HepG2 (cell line): ENCODE results near the gene PFKM. TPM values are rescaled to one million over a fixed set of nuclear protein-coding genes. Genes with fewer than 3 reads are reported as not detected.

Experiments
- ARHGAP35 ChIP-seq: sonication (generic); formaldehyde crosslinking; IDR thresholded peaks from 2 replicates; pipeline ENCODE4 v1.9.0; 2022; ENCODE audit warnings: mild to moderate bottlenecking, inconsistent platforms, moderate library complexity, missing genetic modification reagents, borderline replicate concordance
- ATAD3A ChIP-seq: sonication (generic); formaldehyde crosslinking; IDR thresholded peaks from 2 replicates; pipeline ENCODE4 v1.4.0; 2020; ENCODE audit warnings: missing genetic modification reagents
- BRD4 ChIP-seq: sonication (generic); formaldehyde crosslinking; IDR thresholded peaks from 2 replicates; pipeline ENCODE4 v1.4.0; 2020; ENCODE audit warnings: missing genetic modification reagents
- DPF2 ChIP-seq: sonication (generic); formaldehyde crosslinking; IDR thresholded peaks from 2 replicates; pipeline ENCODE4 v1.4.0; 2020; ENCODE audit warnings: mild to moderate bottlenecking, low read depth, missing genetic modification reagents, borderline replicate concordance
- ELF3 ChIP-seq: IDR thresholded peaks from 2 replicates; pipeline ENCODE4 v1.6.1; 2016; ENCODE audit warnings: missing genetic modification reagents, missing compliant biosample characterization
- ERF ChIP-seq: IDR thresholded peaks from 2 replicates; pipeline ENCODE4 v1.6.1; 2018; ENCODE audit warnings: missing biosample characterization, missing genetic modification reagents
- GABPA ChIP-seq, 2 experiments: IDR thresholded peaks; 2 replicates each; pipeline ENCODE4 v1.6.1; 2011 to 2016; ENCODE audit warnings: low read depth in 2 of 2, low read length in 1 of 2, missing biosample characterization in 1 of 2, missing genetic modification characterization in 1 of 2
- HNRNPLL ChIP-seq: fragments of 200-400 bp; formaldehyde crosslinking; IDR thresholded peaks from 2 replicates; pipeline ENCODE4 v1.6.1; 2017; ENCODE audit warnings: mild to moderate bottlenecking, low read depth, low read length; ENCODE audit not compliant: poor library complexity, severe bottlenecking
- JDP2 ChIP-seq: sonication (generic); formaldehyde crosslinking; IDR thresholded peaks from 2 replicates; pipeline ENCODE4 v1.8.1; 2022; ENCODE audit warnings: missing genetic modification reagents, borderline replicate concordance
- KDM5A ChIP-seq: fragments of 200-600 bp; sonication (generic); IDR thresholded peaks from 2 replicates; pipeline ENCODE4 v1.7.0; 2018; ENCODE audit warnings: antibody characterized with exemption, mild to moderate bottlenecking, low read length, borderline replicate concordance
- NFYC ChIP-seq: IDR thresholded peaks from 2 replicates; pipeline ENCODE4 v1.6.1; 2016; ENCODE audit warnings: missing genetic modification reagents, missing compliant biosample characterization
- NONO ChIP-seq, 2 experiments: fragments of 450-650 bp in 1 of 2; sonication (generic) in 1 of 2; formaldehyde crosslinking in 1 of 2; IDR thresholded peaks in 1 of 2; conservative IDR thresholded peaks in 1 of 2; 2 replicates each; pipeline versions ENCODE4 v1.6.1 to v1.8.0; 2017 to 2022; ENCODE audit warnings: mild to moderate bottlenecking in 1 of 2, missing genetic modification reagents in 1 of 2, moderate library complexity in 1 of 2
- RFXANK ChIP-seq: IDR thresholded peaks from 2 replicates; pipeline ENCODE4 v1.6.1; 2016
- SAP130 ChIP-seq: IDR thresholded peaks from 2 replicates; pipeline ENCODE4 v1.6.1; 2016; ENCODE audit warnings: low read depth
- SIX1 ChIP-seq: sonication (generic); formaldehyde crosslinking; IDR thresholded peaks from 2 replicates; pipeline ENCODE4 v1.4.0; 2020; ENCODE audit warnings: missing genetic modification reagents, borderline replicate concordance
- SNRNP70 ChIP-seq: fragments of 200-400 bp; formaldehyde crosslinking; IDR thresholded peaks from 2 replicates; pipeline ENCODE4 v1.6.1; 2017; ENCODE audit warnings: mild to moderate bottlenecking, low read depth, low read length, moderate library complexity
- TCF7 ChIP-seq: sonication (generic); IDR thresholded peaks from 2 replicates; pipeline ENCODE4 v1.6.1; 2016; ENCODE audit warnings: antibody characterized with exemption, low read depth
- ZNF260 ChIP-seq: sonication (generic); formaldehyde crosslinking; IDR thresholded peaks from 2 replicates; pipeline ENCODE4 v1.4.0; 2020; ENCODE audit warnings: missing genetic modification reagents, low read depth, mild to moderate bottlenecking, borderline replicate concordance
- ZNF326 ChIP-seq: sonication (generic); formaldehyde crosslinking; IDR thresholded peaks from 2 replicates; pipeline ENCODE4 v1.4.0; 2020; ENCODE audit warnings: missing genetic modification reagents, borderline replicate concordance
- ZNF432 ChIP-seq: sonication (generic); formaldehyde crosslinking; IDR thresholded peaks from 2 replicates; pipeline ENCODE4 v1.5.0; 2020; ENCODE audit warnings: missing genetic modification reagents, mild to moderate bottlenecking, borderline replicate concordance
- ZNF615 ChIP-seq: sonication (generic); formaldehyde crosslinking; IDR thresholded peaks from 2 replicates; pipeline ENCODE4 v1.5.0; 2020; ENCODE audit warnings: mild to moderate bottlenecking, missing genetic modification reagents, borderline replicate concordance
- ZNF7 ChIP-seq: IDR thresholded peaks from 2 replicates; pipeline ENCODE4 v1.6.1; 2016; ENCODE audit warnings: missing biosample characterization, missing genetic modification reagents
- polyA plus RNA-seq, 8 experiments: library from polyadenylated mRNA; depleted of rRNA in 3 of 8; stranded (reverse) in 7 of 8; unstranded in 1 of 8; fragments of >200 nt; fragmentation: Illumina TruSeq in 4 of 8; extraction: Trizol in 4 of 8; gene quantifications; 2 replicates each; pipeline versions ENCODE4 v1.2.1 to v1.2.3, GENCODE V29; 2011 to 2016; ENCODE audit warnings: low read depth in 4 of 8, missing spikeins in 1 of 8, mixed read lengths in 1 of 8; ENCODE audit not compliant: insufficient read depth in 1 of 8
- total RNA-seq, 5 experiments: library from RNA; depleted of rRNA; stranded (reverse); fragments of >200 nt; fragmentation: Illumina TruSeq; extraction: Trizol; gene quantifications; 2 replicates each; pipeline ENCODE4 v1.2.3, GENCODE V29; 2016; ENCODE audit warnings: low read depth in 1 of 5
- TF ChIP-seq, protein P1 (sequence below): sonication (generic); formaldehyde crosslinking; IDR thresholded peaks from 2 replicates; pipeline ENCODE4 v1.5.0; 2020; ENCODE audit warnings: missing genetic modification reagents
- TF ChIP-seq, protein P2 (sequence below): IDR thresholded peaks from 2 replicates; pipeline ENCODE4 v1.6.1; 2016; ENCODE audit warnings: low read depth, borderline replicate concordance
- TF ChIP-seq, protein P3 (sequence below): sonication (generic); formaldehyde crosslinking; IDR thresholded peaks from 2 replicates; pipeline ENCODE4 v1.5.0; 2020; ENCODE audit warnings: missing genetic modification reagents, mild to moderate bottlenecking, borderline replicate concordance
- TF ChIP-seq, protein P4 (sequence below), 2 experiments: sonication (generic) in 1 of 2; formaldehyde crosslinking in 1 of 2; IDR thresholded peaks; 2 replicates each; pipeline versions ENCODE4 v1.4.0 to v1.6.1; 2018 to 2020; ENCODE audit warnings: missing genetic modification reagents in 2 of 2, borderline replicate concordance in 1 of 2, low read depth in 1 of 2, mild to moderate bottlenecking in 1 of 2, missing biosample characterization in 1 of 2
- TF ChIP-seq, protein P5 (sequence below): sonication (generic); formaldehyde crosslinking; IDR thresholded peaks from 2 replicates; pipeline ENCODE4 v1.4.0; 2020; ENCODE audit warnings: missing genetic modification reagents, borderline replicate concordance

PFKM gene
- total and polyA plus RNA-seq, 2 of the 13 experiments (the other 11 are each of a cell fraction or from before 2014, with no cell fraction given), result 1.9 to 2.4 TPM

DNA sequence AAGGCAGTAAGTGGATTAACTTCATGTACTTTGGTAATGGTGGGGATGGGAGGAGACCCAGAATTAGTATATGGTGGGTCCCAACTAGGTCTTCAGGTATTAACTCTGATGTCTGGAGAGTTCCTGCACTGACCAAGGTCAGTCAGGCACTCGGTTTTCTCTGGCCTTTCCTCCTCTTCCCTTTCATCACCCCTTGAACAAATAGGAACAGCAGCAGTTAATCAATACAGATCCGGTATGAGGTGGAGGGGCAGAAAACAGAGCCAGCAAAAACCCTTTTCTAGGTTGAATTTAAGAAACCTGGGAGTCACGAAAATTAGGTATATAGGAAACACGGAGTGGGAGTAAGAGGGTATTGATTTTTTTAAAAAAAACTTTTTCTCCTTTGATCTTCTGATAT, 4.0 kb downstream of the PFKM start (continued):
- TF ChIP-seq BRD4, result no peak
- TF ChIP-seq, protein P1, sequence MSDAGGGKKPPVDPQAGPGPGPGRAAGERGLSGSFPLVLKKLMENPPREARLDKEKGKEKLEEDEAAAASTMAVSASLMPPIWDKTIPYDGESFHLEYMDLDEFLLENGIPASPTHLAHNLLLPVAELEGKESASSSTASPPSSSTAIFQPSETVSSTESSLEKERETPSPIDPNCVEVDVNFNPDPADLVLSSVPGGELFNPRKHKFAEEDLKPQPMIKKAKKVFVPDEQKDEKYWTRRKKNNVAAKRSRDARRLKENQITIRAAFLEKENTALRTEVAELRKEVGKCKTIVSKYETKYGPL, result no peak
- no peak for TF ChIP-seq ZNF260 (CRISPR knock-in tag)
- TF ChIP-seq JDP2 (CRISPR knock-in tag), result no peak
- TF ChIP-seq, protein P2, sequence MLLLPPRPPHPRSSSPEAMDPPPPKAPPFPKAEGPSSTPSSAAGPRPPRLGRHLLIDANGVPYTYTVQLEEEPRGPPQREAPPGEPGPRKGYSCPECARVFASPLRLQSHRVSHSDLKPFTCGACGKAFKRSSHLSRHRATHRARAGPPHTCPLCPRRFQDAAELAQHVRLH (CRISPR knock-in tag), result no peak
- no peak for TF ChIP-seq SNRNP70
- no peak for TF ChIP-seq NONO (IDR thresholded peaks at IDR 0.05)
- no peak for TF ChIP-seq NONO (CRISPR knock-in tag; conservative IDR thresholded peaks at IDR 0.05)
- TF ChIP-seq GABPA (IDR thresholded peaks at IDR 0.05; ENCODE audit: low read depth, low read length), result no peak
- TF ChIP-seq GABPA (CRISPR knock-in tag; IDR thresholded peaks at IDR 0.05; ENCODE audit: low read depth), result peak; percentile 26; the same call in 1 of the 2 replicates
- TF ChIP-seq, protein P3, sequence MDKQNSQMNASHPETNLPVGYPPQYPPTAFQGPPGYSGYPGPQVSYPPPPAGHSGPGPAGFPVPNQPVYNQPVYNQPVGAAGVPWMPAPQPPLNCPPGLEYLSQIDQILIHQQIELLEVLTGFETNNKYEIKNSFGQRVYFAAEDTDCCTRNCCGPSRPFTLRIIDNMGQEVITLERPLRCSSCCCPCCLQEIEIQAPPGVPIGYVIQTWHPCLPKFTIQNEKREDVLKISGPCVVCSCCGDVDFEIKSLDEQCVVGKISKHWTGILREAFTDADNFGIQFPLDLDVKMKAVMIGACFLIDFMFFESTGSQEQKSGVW (CRISPR knock-in tag), result no peak
- TF ChIP-seq TCF7, result peak; percentile 76
- no peak for TF ChIP-seq ATAD3A (CRISPR knock-in tag)
- TF ChIP-seq, protein P4, sequence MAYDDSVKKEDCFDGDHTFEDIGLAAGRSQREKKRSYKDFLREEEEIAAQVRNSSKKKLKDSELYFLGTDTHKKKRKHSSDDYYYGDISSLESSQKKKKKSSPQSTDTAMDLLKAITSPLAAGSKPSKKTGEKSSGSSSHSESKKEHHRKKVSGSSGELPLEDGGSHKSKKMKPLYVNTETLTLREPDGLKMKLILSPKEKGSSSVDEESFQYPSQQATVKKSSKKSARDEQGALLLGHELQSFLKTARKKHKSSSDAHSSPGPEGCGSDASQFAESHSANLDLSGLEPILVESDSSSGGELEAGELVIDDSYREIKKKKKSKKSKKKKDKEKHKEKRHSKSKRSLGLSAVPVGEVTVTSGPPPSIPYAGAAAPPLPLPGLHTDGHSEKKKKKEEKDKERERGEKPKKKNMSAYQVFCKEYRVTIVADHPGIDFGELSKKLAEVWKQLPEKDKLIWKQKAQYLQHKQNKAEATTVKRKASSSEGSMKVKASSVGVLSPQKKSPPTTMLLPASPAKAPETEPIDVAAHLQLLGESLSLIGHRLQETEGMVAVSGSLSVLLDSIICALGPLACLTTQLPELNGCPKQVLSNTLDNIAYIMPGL (CRISPR knock-in tag; IDR thresholded peaks at IDR 0.05; ENCODE audit: borderline replicate concordance in 1 of 2, low read depth in 1 of 2), result no peak
- no peak for TF ChIP-seq ARHGAP35 (CRISPR knock-in tag)
- no peak for TF ChIP-seq KDM5A
- no peak for TF ChIP-seq ZNF326 (CRISPR knock-in tag)
- TF ChIP-seq DPF2, result peak; percentile 78; the same call in 1 of the 2 replicates
- TF ChIP-seq NFYC (CRISPR knock-in tag), result no peak
- no peak for TF ChIP-seq RFXANK
- peak; percentile 63 for TF ChIP-seq ELF3
- TF ChIP-seq SAP130 (CRISPR knock-in tag), result 0 out of 2 replicates have a peak, but pooled peaks have one; percentile 12
- TF ChIP-seq ERF (CRISPR knock-in tag), result no peak
- TF ChIP-seq ZNF7 (CRISPR knock-in tag), result no peak
- TF ChIP-seq HNRNPLL, result no peak
- TF ChIP-seq ZNF615, result no peak
- no peak for TF ChIP-seq ZNF432 (CRISPR knock-in tag)
- TF ChIP-seq SIX1 (CRISPR knock-in tag), result peak; percentile 37; the same call in 1 of the 2 replicates
- TF ChIP-seq, protein P5, sequence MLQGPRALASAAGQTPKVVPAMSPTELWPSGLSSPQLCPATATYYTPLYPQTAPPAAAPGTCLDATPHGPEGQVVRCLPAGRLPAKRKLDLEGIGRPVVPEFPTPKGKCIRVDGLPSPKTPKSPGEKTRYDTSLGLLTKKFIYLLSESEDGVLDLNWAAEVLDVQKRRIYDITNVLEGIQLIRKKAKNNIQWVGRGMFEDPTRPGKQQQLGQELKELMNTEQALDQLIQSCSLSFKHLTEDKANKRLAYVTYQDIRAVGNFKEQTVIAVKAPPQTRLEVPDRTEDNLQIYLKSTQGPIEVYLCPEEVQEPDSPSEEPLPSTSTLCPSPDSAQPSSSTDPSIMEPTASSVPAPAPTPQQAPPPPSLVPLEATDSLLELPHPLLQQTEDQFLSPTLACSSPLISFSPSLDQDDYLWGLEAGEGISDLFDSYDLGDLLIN, result no peak
